ENCODE measurements around the gene NLRC5.

Gene NLRC5

GRCh38 chr16:57111420-57111819 lies 122.1 kb downstream of the NLRC5 start:
- no peak overlapping the region for H3K4me2 ChIP-seq (ENCODE audit: low read depth, low read length, poor library complexity, severe bottlenecking)
- no peak overlapping the region for H3K9ac ChIP-seq (ENCODE audit: low read length)
- no peak for TF ChIP-seq CTCF (IDR thresholded peaks at IDR 0.05; ENCODE audit: insufficient read depth, low read length, poor library complexity, severe bottlenecking)
- TF ChIP-seq EZH2phosphoT487 (conservative IDR thresholded peaks at IDR 0.05; ENCODE audit: low read length) = no peak

DNA sequence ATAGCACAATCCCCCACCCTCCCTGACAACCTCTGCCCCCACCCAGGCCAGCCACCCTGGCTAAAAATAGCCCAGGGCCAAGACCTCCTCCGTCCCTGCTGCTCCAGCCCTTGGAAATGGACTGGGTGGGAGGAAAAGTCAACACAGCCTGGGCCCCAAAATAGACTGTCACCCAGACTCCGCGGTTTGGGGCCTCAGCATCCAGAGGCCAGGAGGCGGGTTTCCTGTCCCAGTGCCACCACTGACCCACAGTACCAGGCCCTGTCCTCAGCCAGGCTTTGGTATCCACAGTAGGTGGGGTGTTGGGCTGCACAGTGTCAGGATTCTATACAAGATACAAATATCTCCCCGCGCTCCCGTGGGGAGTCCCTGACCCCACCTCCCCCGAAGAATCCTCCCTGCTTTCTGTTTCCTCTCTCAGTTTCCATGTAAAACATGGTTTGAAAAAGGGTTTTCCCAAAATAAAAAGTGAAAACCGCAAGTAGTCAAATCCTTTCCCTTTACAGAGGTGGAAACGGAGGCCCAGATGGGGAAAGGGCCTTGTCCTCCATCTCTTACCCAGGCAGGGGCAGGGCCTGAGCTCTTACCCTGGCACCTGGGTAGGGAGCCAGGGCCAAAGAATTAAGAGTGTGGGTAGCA lies 123.2 kb downstream of the NLRC5 start:
- no peak overlapping the region for H3K27ac ChIP-seq (ENCODE audit: low read depth, low read length)
- H3K9me2 ChIP-seq (replicated peaks; ENCODE audit: insufficient read depth, low read length) = no peaks in the 10 kb centered on the region
- H3F3A ChIP-seq (ENCODE audit: insufficient read depth) = no peaks in the 10 kb centered on the region
- no peak overlapping the region for H3K4me3 ChIP-seq (ENCODE audit: insufficient read depth, low read length, poor library complexity, severe bottlenecking)
- no peaks in the 10 kb centered on the region for H3K27me3 ChIP-seq (ENCODE audit: low read length)
- H3K9ac ChIP-seq (ENCODE audit: low read length) = no peak overlapping the region
- H3K36me3 ChIP-seq (ENCODE audit: low read length) = no peaks in the 10 kb centered on the region
- H3K79me2 ChIP-seq (ENCODE audit: insufficient read depth, low read length) = no peaks in the 10 kb centered on the region
- no peak overlapping the region for H3K4me2 ChIP-seq (ENCODE audit: low read depth, low read length, poor library complexity, severe bottlenecking)
- no peak for TF ChIP-seq CTCF (IDR thresholded peaks at IDR 0.05; ENCODE audit: insufficient read depth, low read length, poor library complexity, severe bottlenecking)
- no peak for TF ChIP-seq EZH2phosphoT487 (conservative IDR thresholded peaks at IDR 0.05; ENCODE audit: low read length)
- H3K9me3 ChIP-seq (ENCODE audit: insufficient read depth, low read length) = no peaks in the 10 kb centered on the region
- H4K20me1 ChIP-seq (ENCODE audit: low read depth, low read length) = no peaks in the 10 kb centered on the region
- H2AFZ ChIP-seq (ENCODE audit: low read depth, low read length, severe bottlenecking) = no peak overlapping the region

More at GRCh38 chr16:57111420-57111819, 122.1 kb downstream of the NLRC5 start:
- no peaks in the 10 kb centered on the region for H3K9me3 ChIP-seq (ENCODE audit: insufficient read depth, low read length)
- H2AFZ ChIP-seq (ENCODE audit: low read depth, low read length, severe bottlenecking) = no peak overlapping the region
- no peaks in the 10 kb centered on the region for H4K20me1 ChIP-seq (ENCODE audit: low read depth, low read length)
- no peaks in the 10 kb centered on the region for H3K36me3 ChIP-seq (ENCODE audit: low read length)
- no peaks in the 10 kb centered on the region for H3K27me3 ChIP-seq (ENCODE audit: low read length)
- no peak overlapping the region for H3K27ac ChIP-seq (ENCODE audit: low read depth, low read length)
- no peaks in the 10 kb centered on the region for H3K79me2 ChIP-seq (ENCODE audit: insufficient read depth, low read length)
- no peak overlapping the region for H3K4me3 ChIP-seq (ENCODE audit: insufficient read depth, low read length, poor library complexity, severe bottlenecking)
- H3K9me2 ChIP-seq (replicated peaks; ENCODE audit: insufficient read depth, low read length) = no peaks in the 10 kb centered on the region
- H3F3A ChIP-seq (ENCODE audit: insufficient read depth) = no peaks in the 10 kb centered on the region

- Histone ChIP-seq H3K27me3 (ENCODE audit: low read length) (no peaks in the 10 kb centered on the region), H4K20me1 (ENCODE audit: low read depth, low read length) (no peaks in the 10 kb centered on the region), H3K36me3 (ENCODE audit: low read length) (no peaks in the 10 kb centered on the region), H3K9me2 (replicated peaks; ENCODE audit: insufficient read depth, low read length) (no peaks in the 10 kb centered on the region), H3K4me3 (ENCODE audit: insufficient read depth, low read length, poor library complexity, severe bottlenecking) (no peak overlapping the region), H3K9me3 (ENCODE audit: insufficient read depth, low read length) (no peaks in the 10 kb centered on the region), H3K9ac (ENCODE audit: low read length) (no peak overlapping the region), H3K27ac (ENCODE audit: low read depth, low read length) (no peak overlapping the region), H3K4me2 (ENCODE audit: low read depth, low read length, poor library complexity, severe bottlenecking) (no peak overlapping the region), H3F3A (ENCODE audit: insufficient read depth) (no peaks in the 10 kb centered on the region), H2AFZ (ENCODE audit: low read depth, low read length, severe bottlenecking) (no peak overlapping the region), H3K79me2 (ENCODE audit: insufficient read depth, low read length) (no peaks in the 10 kb centered on the region)
- TF ChIP-seq EZH2phosphoT487 (conservative IDR thresholded peaks at IDR 0.05; ENCODE audit: low read length) = no peak
- TF ChIP-seq CTCF (IDR thresholded peaks at IDR 0.05; ENCODE audit: insufficient read depth, low read length, poor library complexity, severe bottlenecking) = no peak
These were observed 123.7 kb downstream of the NLRC5 start for GRCh38 chr16:57113042-57113453.
